ENCODE data around the gene PCDH9. TPM values are rescaled to one million over a fixed set of nuclear protein-coding genes. Genes with fewer than 3 reads are reported as not detected.

The PCDH9 gene
- total and polyA plus RNA-seq, 10 of the 15 experiments (the other 5 are each of a cell fraction or from before 2014, with no cell fraction given) = 0.02 to 2.3 (median 0.05) TPM; not detected in 1

DNA sequence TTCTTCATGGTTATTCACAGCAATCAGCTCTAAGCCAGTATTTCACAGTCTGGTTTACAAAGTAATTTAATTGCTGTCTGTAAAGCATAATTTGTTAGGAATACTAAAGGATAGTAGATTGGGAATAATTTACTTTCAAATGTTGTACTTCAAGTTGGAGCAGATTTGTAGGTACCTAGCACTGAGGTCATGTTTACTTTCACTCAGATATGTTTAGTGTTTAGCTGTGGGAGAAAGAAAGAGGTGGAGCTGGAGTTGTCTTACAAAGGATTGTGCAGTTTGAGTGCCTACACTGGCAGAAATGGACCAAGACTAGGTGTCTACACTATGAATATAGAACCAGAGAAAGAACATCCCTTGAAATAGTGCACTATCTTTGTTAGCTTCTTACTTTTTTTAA lies 464.6 kb downstream of the PCDH9 start:
- Histone ChIP-seq H2AFZ (ENCODE audit: control insufficient read depth, low read depth, low read length) (no peak overlapping the region), H4K20me1 (ENCODE audit: control insufficient read depth, insufficient read depth) (no peaks in the 10 kb centered on the region), H3K36me3 (ENCODE audit: control insufficient read depth in 2 of 2, insufficient read depth in 2 of 2, low read length in 1 of 2) (no peaks in the 10 kb centered on the region), H3K27ac (ENCODE audit: control insufficient read depth, insufficient read depth) (no peak overlapping the region), H3K9me3 (replicated peaks; ENCODE audit: control insufficient read depth, insufficient read depth, low read length) (no peaks in the 10 kb centered on the region), H3K27me3 (replicated peaks in 1 of 2; ENCODE audit: control insufficient read depth in 2 of 2, insufficient read depth in 2 of 2, low read length in 1 of 2) (no peaks in the 10 kb centered on the region), H3K79me2 (ENCODE audit: control insufficient read depth, insufficient read depth, low read length) (no peaks in the 10 kb centered on the region), H3K4me1 (ENCODE audit: control insufficient read depth, insufficient read depth, low read length) (no peaks in the 10 kb centered on the region), H3K4me2 (ENCODE audit: control insufficient read depth, insufficient read depth) (no peak overlapping the region), H3K9ac (ENCODE audit: control insufficient read depth, insufficient read depth, low read length) (no peak overlapping the region), H3K4me3 (no peak overlapping the region)
- DNase-seq (ENCODE audit: low read depth, low spot score) (no peak), FAIRE-seq (no peak), ATAC-seq (no peak)
- in situ Hi-C loops (cut with MboI) (no loop called here), intact Hi-C loops (cut with micrococcal nuclease; ENCODE audit: unreplicated experiment) (no loop called here)
- POLR2A ChIA-PET = no interaction called here
- CTCF ChIA-PET = interaction anchor here (1.3 kb wide), 1 partner anchor 20 kb away, joined by 3 read pairs; no protein-coding TSS in a partner anchor
- SMC1A ChIA-PET (ENCODE audit: uncharacterized antibody, unreplicated experiment) = interaction anchor here (1.2 kb wide), 1 partner anchor 10 kb away, joined by 3 read pairs; no protein-coding TSS in a partner anchor
- BruUV-seq (replicated peaks) = no TSS peak
- RAD21 ChIA-PET (ENCODE audit: unreplicated experiment) = no interaction called here
- TF ChIP-seq NBN (IDR thresholded peaks at IDR 0.05) (no peak), HDAC2 (IDR thresholded peaks at IDR 0.05) (no peak), TARDBP (IDR thresholded peaks at IDR 0.05; ENCODE audit: borderline replicate concordance) (no peak), RAD51 (IDR thresholded peaks at IDR 0.05) (no peak), FOS (IDR thresholded peaks at IDR 0.05; ENCODE audit: borderline replicate concordance, extremely low read depth, insufficient read length) (no peak), SMARCA5 (IDR thresholded peaks at IDR 0.05) (no peak), KAT2A (conservative IDR thresholded peaks at IDR 0.05; ENCODE audit: control insufficient read depth, low read depth, low read length) (no peak), POLR2AphosphoS5 (IDR thresholded peaks at IDR 0.05; ENCODE audit: low read length) (no peak), MXI1 (IDR thresholded peaks at IDR 0.05; ENCODE audit: low read depth, low read length) (no peak), CHD4 (IDR thresholded peaks at IDR 0.05) (no peak), ZSCAN29 (IDR thresholded peaks at IDR 0.05) (no peak)
- TF ChIP-seq, protein P1, sequence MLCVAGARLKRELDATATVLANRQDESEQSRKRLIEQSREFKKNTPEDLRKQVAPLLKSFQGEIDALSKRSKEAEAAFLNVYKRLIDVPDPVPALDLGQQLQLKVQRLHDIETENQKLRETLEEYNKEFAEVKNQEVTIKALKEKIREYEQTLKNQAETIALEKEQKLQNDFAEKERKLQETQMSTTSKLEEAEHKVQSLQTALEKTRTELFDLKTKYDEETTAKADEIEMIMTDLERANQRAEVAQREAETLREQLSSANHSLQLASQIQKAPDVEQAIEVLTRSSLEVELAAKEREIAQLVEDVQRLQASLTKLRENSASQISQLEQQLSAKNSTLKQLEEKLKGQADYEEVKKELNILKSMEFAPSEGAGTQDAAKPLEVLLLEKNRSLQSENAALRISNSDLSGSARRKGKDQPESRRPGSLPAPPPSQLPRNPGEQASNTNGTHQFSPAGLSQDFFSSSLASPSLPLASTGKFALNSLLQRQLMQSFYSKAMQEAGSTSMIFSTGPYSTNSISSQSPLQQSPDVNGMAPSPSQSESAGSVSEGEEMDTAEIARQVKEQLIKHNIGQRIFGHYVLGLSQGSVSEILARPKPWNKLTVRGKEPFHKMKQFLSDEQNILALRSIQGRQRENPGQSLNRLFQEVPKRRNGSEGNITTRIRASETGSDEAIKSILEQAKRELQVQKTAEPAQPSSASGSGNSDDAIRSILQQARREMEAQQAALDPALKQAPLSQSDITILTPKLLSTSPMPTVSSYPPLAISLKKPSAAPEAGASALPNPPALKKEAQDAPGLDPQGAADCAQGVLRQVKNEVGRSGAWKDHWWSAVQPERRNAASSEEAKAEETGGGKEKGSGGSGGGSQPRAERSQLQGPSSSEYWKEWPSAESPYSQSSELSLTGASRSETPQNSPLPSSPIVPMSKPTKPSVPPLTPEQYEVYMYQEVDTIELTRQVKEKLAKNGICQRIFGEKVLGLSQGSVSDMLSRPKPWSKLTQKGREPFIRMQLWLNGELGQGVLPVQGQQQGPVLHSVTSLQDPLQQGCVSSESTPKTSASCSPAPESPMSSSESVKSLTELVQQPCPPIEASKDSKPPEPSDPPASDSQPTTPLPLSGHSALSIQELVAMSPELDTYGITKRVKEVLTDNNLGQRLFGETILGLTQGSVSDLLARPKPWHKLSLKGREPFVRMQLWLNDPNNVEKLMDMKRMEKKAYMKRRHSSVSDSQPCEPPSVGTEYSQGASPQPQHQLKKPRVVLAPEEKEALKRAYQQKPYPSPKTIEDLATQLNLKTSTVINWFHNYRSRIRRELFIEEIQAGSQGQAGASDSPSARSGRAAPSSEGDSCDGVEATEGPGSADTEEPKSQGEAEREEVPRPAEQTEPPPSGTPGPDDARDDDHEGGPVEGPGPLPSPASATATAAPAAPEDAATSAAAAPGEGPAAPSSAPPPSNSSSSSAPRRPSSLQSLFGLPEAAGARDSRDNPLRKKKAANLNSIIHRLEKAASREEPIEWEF (IDR thresholded peaks at IDR 0.05; ENCODE audit: insufficient replicate concordance, low read depth, low read length) = no peak
- TF ChIP-seq, protein P2, sequence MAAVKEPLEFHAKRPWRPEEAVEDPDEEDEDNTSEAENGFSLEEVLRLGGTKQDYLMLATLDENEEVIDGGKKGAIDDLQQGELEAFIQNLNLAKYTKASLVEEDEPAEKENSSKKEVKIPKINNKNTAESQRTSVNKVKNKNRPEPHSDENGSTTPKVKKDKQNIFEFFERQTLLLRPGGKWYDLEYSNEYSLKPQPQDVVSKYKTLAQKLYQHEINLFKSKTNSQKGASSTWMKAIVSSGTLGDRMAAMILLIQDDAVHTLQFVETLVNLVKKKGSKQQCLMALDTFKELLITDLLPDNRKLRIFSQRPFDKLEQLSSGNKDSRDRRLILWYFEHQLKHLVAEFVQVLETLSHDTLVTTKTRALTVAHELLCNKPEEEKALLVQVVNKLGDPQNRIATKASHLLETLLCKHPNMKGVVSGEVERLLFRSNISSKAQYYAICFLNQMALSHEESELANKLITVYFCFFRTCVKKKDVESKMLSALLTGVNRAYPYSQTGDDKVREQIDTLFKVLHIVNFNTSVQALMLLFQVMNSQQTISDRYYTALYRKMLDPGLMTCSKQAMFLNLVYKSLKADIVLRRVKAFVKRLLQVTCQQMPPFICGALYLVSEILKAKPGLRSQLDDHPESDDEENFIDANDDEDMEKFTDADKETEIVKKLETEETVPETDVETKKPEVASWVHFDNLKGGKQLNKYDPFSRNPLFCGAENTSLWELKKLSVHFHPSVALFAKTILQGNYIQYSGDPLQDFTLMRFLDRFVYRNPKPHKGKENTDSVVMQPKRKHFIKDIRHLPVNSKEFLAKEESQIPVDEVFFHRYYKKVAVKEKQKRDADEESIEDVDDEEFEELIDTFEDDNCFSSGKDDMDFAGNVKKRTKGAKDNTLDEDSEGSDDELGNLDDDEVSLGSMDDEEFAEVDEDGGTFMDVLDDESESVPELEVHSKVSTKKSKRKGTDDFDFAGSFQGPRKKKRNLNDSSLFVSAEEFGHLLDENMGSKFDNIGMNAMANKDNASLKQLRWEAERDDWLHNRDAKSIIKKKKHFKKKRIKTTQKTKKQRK (IDR thresholded peaks at IDR 0.05; ENCODE audit: low read depth, low read length) = no peak
- TF ChIP-seq, protein P3, sequence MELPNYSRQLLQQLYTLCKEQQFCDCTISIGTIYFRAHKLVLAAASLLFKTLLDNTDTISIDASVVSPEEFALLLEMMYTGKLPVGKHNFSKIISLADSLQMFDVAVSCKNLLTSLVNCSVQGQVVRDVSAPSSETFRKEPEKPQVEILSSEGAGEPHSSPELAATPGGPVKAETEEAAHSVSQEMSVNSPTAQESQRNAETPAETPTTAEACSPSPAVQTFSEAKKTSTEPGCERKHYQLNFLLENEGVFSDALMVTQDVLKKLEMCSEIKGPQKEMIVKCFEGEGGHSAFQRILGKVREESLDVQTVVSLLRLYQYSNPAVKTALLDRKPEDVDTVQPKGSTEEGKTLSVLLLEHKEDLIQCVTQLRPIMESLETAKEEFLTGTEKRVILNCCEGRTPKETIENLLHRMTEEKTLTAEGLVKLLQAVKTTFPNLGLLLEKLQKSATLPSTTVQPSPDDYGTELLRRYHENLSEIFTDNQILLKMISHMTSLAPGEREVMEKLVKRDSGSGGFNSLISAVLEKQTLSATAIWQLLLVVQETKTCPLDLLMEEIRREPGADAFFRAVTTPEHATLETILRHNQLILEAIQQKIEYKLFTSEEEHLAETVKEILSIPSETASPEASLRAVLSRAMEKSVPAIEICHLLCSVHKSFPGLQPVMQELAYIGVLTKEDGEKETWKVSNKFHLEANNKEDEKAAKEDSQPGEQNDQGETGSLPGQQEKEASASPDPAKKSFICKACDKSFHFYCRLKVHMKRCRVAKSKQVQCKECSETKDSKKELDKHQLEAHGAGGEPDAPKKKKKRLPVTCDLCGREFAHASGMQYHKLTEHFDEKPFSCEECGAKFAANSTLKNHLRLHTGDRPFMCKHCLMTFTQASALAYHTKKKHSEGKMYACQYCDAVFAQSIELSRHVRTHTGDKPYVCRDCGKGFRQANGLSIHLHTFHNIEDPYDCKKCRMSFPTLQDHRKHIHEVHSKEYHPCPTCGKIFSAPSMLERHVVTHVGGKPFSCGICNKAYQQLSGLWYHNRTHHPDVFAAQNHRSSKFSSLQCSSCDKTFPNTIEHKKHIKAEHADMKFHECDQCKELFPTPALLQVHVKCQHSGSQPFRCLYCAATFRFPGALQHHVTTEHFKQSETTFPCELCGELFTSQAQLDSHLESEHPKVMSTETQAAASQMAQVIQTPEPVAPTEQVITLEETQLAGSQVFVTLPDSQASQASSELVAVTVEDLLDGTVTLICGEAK (IDR thresholded peaks at IDR 0.05; ENCODE audit: borderline replicate concordance) = no peak
